K562 (cell line): Measurements from ENCODE around the gene CSKMT. TPM values are rescaled to one million over a fixed set of nuclear protein-coding genes. Genes with fewer than 3 reads are reported as not detected.
"Not testable (repeated sequence)": the region's sequence is repeated elsewhere in the genome, so short reads cannot be mapped to it uniquely, and the experiment has no call there.

ENCODE experiments used
- ATAC-seq: fragments of 200-7000 bp; cut with Tn5 transposase; 3 replicates; pipeline ENCODE4 v1.9.1; 2020; ENCODE audit warnings: moderate library complexity
- BruUV-seq: library from RNA; stranded (reverse); fragments of 400-500 nt; replicated peaks from 2 replicates; lab custom pipeline; 2021; lab: Mats Ljungman, UMichigan
- CTCF ChIA-PET: fragments of 300-600 bp; formaldehyde crosslinking; extraction: SDS; loops from one replicate; lab custom pipeline; 2021; ENCODE audit warnings: low intra/inter-chr PET ratio; lab: Yijun Ruan, JAX
- POLR2A ChIA-PET: fragments of 300-600, 350-650 bp; sonication (Branson Sonifier 250); formaldehyde crosslinking; extraction: SDS; loops from one replicate; lab custom pipeline; 2021; ENCODE audit warnings: antibody characterized with exemption, inconsistent platforms; lab: Yijun Ruan, JAX
- DNase-seq, 4 experiments: peaks; one replicate each; pipeline versions ENCODE4 v3.0.0 to v3.0.0-alpha.2; 2011 to 2018; ENCODE audit warnings: low spot score in 3 of 4, mixed read lengths in 3 of 4; ENCODE audit errors: extremely low read depth in 1 of 4
- FAIRE-seq: peaks from 2 replicates; lab custom pipeline; 2011; peaks lifted over from hg19 to GRCh38; lab: Jason Lieb, UNC
- H2AFZ ChIP-seq: 2 replicates; pipeline ENCODE4 v1.6.0; 2011; ENCODE audit warnings: low read depth, low read length, control low read depth, inconsistent platforms
- H3K27ac ChIP-seq: fragments of 200-600 bp; 3 replicates; pipeline ENCODE4 v1.8.0; 2011; ENCODE audit warnings: low read depth, mild to moderate bottlenecking, control low read depth, inconsistent platforms, low read length, moderate library complexity, mixed read lengths; ENCODE audit errors: extremely low read depth
- H3K27me3 ChIP-seq, 2 experiments: fragments of 300-600 bp in 1 of 2; 2 replicates in 1 of 2; 3 replicates in 1 of 2; pipeline versions ENCODE4 v1.6.0 to v1.8.0; 2011; ENCODE audit warnings: inconsistent platforms in 2 of 2, low read length in 2 of 2, mild to moderate bottlenecking in 1 of 2, mixed read lengths in 1 of 2, moderate library complexity in 1 of 2; ENCODE audit not compliant: control insufficient read depth in 2 of 2, insufficient read depth in 2 of 2
- H3K36me3 ChIP-seq: fragments of 300-600 bp; 3 replicates; pipeline ENCODE4 v1.8.0; 2011; ENCODE audit warnings: mild to moderate bottlenecking, low read length, inconsistent platforms; ENCODE audit not compliant: control insufficient read depth, insufficient read depth
- H3K4me1 ChIP-seq, 2 experiments: fragments of 200-600 bp in 1 of 2; replicated peaks in 1 of 2; 2 replicates in 1 of 2; 3 replicates in 1 of 2; pipeline versions ENCODE4 v1.5.1 to v1.8.0; 2011; ENCODE audit warnings: inconsistent platforms in 2 of 2, low read length in 2 of 2, mild to moderate bottlenecking in 1 of 2, mixed read lengths in 1 of 2, moderate library complexity in 1 of 2; ENCODE audit not compliant: control insufficient read depth in 2 of 2, insufficient read depth in 2 of 2
- H3K4me2 ChIP-seq: 2 replicates; pipeline ENCODE4 v1.6.1; 2011; ENCODE audit warnings: low read length, control low read depth, inconsistent platforms, mixed read lengths; ENCODE audit not compliant: insufficient read depth
- H3K4me3 ChIP-seq: fragments of 200-600 bp; sonication (generic), shearing (Covaris generic); 2 replicates; pipeline ENCODE4 v1.5.1; 2016; ENCODE audit warnings: control low read depth, inconsistent platforms
- H3K79me2 ChIP-seq: fragments of 200-600 bp; 3 replicates; pipeline ENCODE4 v1.8.0; 2011; ENCODE audit warnings: low read length, inconsistent platforms; ENCODE audit not compliant: control insufficient read depth, insufficient read depth
- H3K9ac ChIP-seq, 2 experiments: 2 replicates each; pipeline versions ENCODE4 v1.6.0 to v1.6.1; 2011; ENCODE audit warnings: low read depth in 2 of 2, low read length in 2 of 2, control low read depth in 1 of 2, inconsistent platforms in 1 of 2, mild to moderate bottlenecking in 1 of 2, mixed read lengths in 1 of 2; ENCODE audit not compliant: insufficient read depth in 1 of 2
- H3K9me1 ChIP-seq: one replicate; pipeline ENCODE4 v1.6.0; 2011; ENCODE audit warnings: inconsistent platforms, mild to moderate bottlenecking, low read length, moderate library complexity; ENCODE audit not compliant: control insufficient read depth, insufficient read depth
- H3K9me3 ChIP-seq: replicated peaks from 2 replicates; pipeline ENCODE4 v1.5.1; 2011; ENCODE audit warnings: low read depth, low read length, inconsistent platforms; ENCODE audit not compliant: control insufficient read depth, insufficient read depth
- H4K20me1 ChIP-seq: replicated peaks from 2 replicates; pipeline ENCODE4 v1.6.1; 2011; ENCODE audit warnings: low read length, inconsistent platforms, mixed read lengths; ENCODE audit not compliant: control insufficient read depth, insufficient read depth
- HMGN3 ChIP-seq: IDR thresholded peaks from 2 replicates; pipeline ENCODE4 v1.6.1; 2011; ENCODE audit warnings: borderline replicate concordance, low read depth, mild to moderate bottlenecking, mixed read lengths, low read length; ENCODE audit not compliant: insufficient read length; ENCODE audit errors: extremely low read depth
- MYC ChIP-seq, 2 experiments: fragments of 250-450 bp in 1 of 2; sonication (Bioruptor Pico) in 1 of 2; IDR thresholded peaks; 2 replicates each; pipeline versions ENCODE4 v1.5.1 to v1.6.1; 2012 to 2021; ENCODE audit warnings: low read depth in 2 of 2, borderline replicate concordance in 1 of 2, improper control_type of control experiment in 1 of 2, low read length in 1 of 2, mild to moderate bottlenecking in 1 of 2, moderate library complexity in 1 of 2
- NFRKB ChIP-seq: fragments of 450-650 bp; IDR thresholded peaks from 2 replicates; pipeline ENCODE4 v1.6.1; 2016; ENCODE audit warnings: low read depth
- PHF20 ChIP-seq: fragments of 450-650 bp; IDR thresholded peaks from 2 replicates; pipeline ENCODE4 v1.6.1; 2018; ENCODE audit not compliant: partially characterized antibody
- WGBS: fragments of 100-300 bp; shearing (Covaris generic); methylation state at CpG from one replicate; pipeline ENCODE4 v1.1.6; 2016; ENCODE audit warnings: low coverage, mixed read lengths; ENCODE audit not compliant: insufficient coverage; ENCODE audit errors: missing lambda C conversion rate; 5-methylcytosine and 5-hydroxymethylcytosine counted together
- in situ Hi-C: fragments of 300-500 bp; cut with MboI; formaldehyde crosslinking; loops from 4 replicates; pipeline ENCODE4 v1.15.0; 2018; ENCODE audit warnings: inconsistent platforms, mixed read lengths
- intact Hi-C: fragments of 100-400 bp; cut with micrococcal nuclease; formaldehyde crosslinking; loops from 2 replicates; pipeline ENCODE4 v1.14.2; 2022
- polyA plus RNA-seq, 8 experiments: library from polyadenylated mRNA; depleted of rRNA in 4 of 8; stranded (reverse) in 5 of 8; unstranded in 3 of 8; fragments of >200 nt; fragmentation: Nextera tagmentation in 2 of 8; fragmentation: Illumina TruSeq in 1 of 8; extraction: Ambion mirVana in 2 of 8; extraction: Trizol in 1 of 8; gene quantifications; 2 replicates each; pipeline versions ENCODE4 v1.2.1 to v1.2.3, GENCODE V29; 2011 to 2014; ENCODE audit warnings: inconsistent platforms in 1 of 8, missing spikeins in 1 of 8
- total RNA-seq, 7 experiments: library from RNA; depleted of rRNA in 6 of 7; stranded (reverse); fragments of >200 nt in 6 of 7; fragmentation: Illumina TruSeq in 2 of 7; extraction: Trizol in 2 of 7; gene quantifications; 2 replicates each; pipeline versions ENCODE4 v1.2.1 to v1.2.3, GENCODE V29; 2011 to 2021; ENCODE audit warnings: low replicate concordance in 1 of 7

The CSKMT gene
- total and polyA plus RNA-seq, 9 of the 15 experiments (the other 6 are each of a cell fraction or from before 2014, with no cell fraction given) = 10.3 to 108 (median 27.2) TPM

DNA sequence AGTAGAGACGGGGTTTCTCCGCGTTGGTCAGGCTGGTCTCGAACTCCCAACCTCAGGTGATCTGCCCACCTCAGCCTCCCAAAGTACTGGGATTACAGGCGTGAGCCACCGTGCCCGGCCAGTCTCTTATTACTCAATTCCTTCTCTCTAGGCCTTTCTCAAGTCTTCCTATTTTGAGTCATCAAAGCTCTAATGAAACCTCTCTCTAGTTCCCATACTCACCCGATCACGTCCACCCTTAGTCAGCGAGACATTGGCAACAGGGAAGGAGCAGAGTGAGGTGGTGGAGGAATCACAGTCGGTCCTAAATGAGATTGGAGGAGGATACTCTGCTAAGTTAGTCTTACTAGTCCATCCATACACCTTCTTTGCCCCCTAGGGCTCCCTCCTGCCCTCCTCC, 37.1 kb downstream of the CSKMT start (continued):
- TF ChIP-seq MYC (IDR thresholded peaks at IDR 0.05; ENCODE audit: low read depth, low read length) = no peak
- no peak for TF ChIP-seq MYC (CRISPR knock-in tag; IDR thresholded peaks at IDR 0.05; ENCODE audit: borderline replicate concordance, low read depth)
- TF ChIP-seq NFRKB = no peak
- no peak for TF ChIP-seq PHF20
- no peak for TF ChIP-seq HMGN3

DNA sequence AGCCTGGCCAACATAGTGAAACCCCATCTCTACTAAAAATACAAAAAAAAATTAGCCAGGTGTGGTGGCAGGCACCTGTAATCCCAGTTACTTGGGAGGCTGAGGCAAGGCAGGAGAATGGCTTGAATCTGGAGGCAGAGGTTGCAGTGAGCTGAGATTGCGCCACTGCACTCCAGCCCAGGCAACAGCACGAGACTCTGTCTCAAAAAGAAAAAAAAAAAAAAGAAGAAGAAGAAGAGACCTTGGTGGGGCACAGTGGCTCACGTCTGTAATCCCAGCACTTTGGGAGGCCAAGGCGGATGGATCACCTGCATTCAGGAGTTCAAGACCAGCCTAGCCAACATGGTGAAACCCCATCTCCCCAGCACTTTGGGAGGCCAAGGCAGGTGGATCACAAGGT, 38.8 kb downstream of the CSKMT start:
- H3K27ac ChIP-seq, H3K4me2 ChIP-seq, FAIRE-seq, H3K27me3 ChIP-seq, BruUV-seq, DNase-seq, H3K9me1 ChIP-seq, H3K9ac ChIP-seq, H2AFZ ChIP-seq, intact Hi-C loops, H3K4me3 ChIP-seq, CTCF ChIA-PET, ATAC-seq, H3K9me3 ChIP-seq, H4K20me1 ChIP-seq, in situ Hi-C loops: not testable (repeated sequence)
- POLR2A ChIA-PET = interaction anchor here (0.6 to 1.2 kb wide), 3 partner anchors 15 to 50 kb away, joined by 3 to 4 read pairs (median 3); partner anchors contain the start of genes C11orf98, CSKMT and LRRN4CL
- 96% methylated on average over 3 of the region's 4 CpGs for WGBS
- Histone ChIP-seq H3K79me2 (peaks cover 14% of the 10 kb centered on the region), H3K36me3 (peaks cover 55% of the 10 kb centered on the region), H3K4me1 (peaks cover 29 to 35% of the 10 kb centered on the region in 2 experiments)
